H9 (cell line): ENCODE data around the gene TAS2R10. TPM values are rescaled to one million over a fixed set of nuclear protein-coding genes. Genes with fewer than 3 reads are reported as not detected.

Experiments
- DNase-seq: peaks from one replicate; pipeline ENCODE4 v3.0.0-alpha.2; 2017
- H2AFZ ChIP-seq: one replicate; pipeline ENCODE4 v1.6.1; 2013; ENCODE audit warnings: mild to moderate bottlenecking, low read length, control low read depth, moderate library complexity
- H2AK5ac ChIP-seq: 2 replicates; pipeline ENCODE4 v1.6.1; 2013; ENCODE audit warnings: low read length, control low read depth, mixed read lengths; ENCODE audit not compliant: insufficient read length
- H2BK120ac ChIP-seq: one replicate; pipeline ENCODE4 v1.6.1; 2013; ENCODE audit warnings: low read depth, mild to moderate bottlenecking, low read length, control low read depth, inconsistent platforms; ENCODE audit not compliant: poor library complexity, severe bottlenecking
- H2BK12ac ChIP-seq: 2 replicates; pipeline ENCODE4 v1.6.1; 2013; ENCODE audit warnings: low read length, control low read depth, mixed read lengths, low read depth; ENCODE audit not compliant: insufficient read length
- H2BK15ac ChIP-seq: 2 replicates; pipeline ENCODE4 v1.6.1; 2013; ENCODE audit warnings: low read depth, low read length, control low read depth
- H2BK20ac ChIP-seq: one replicate; pipeline ENCODE4 v1.6.1; 2013; ENCODE audit warnings: low read depth, mild to moderate bottlenecking, low read length, control low read depth, inconsistent platforms; ENCODE audit not compliant: poor library complexity, severe bottlenecking
- H2BK5ac ChIP-seq: 2 replicates; pipeline ENCODE4 v1.6.1; 2013; ENCODE audit warnings: low read length, control low read depth, mixed read lengths; ENCODE audit not compliant: insufficient read length
- H3K14ac ChIP-seq: 2 replicates; pipeline ENCODE4 v1.6.1; 2013; ENCODE audit warnings: low read length, control low read depth; ENCODE audit not compliant: insufficient read depth
- H3K18ac ChIP-seq: 2 replicates; pipeline ENCODE4 v1.6.1; 2013; ENCODE audit warnings: low read depth, mild to moderate bottlenecking, mixed read lengths, low read length, control low read depth; ENCODE audit not compliant: insufficient read length
- H3K23ac ChIP-seq: 2 replicates; pipeline ENCODE4 v1.6.1; 2013; ENCODE audit warnings: low read length, control low read depth, mixed read lengths, low read depth; ENCODE audit not compliant: insufficient read length
- H3K23me2 ChIP-seq: 2 replicates; pipeline ENCODE4 v1.6.1; 2013; ENCODE audit warnings: low read depth, mild to moderate bottlenecking, mixed read lengths, low read length, control low read depth; ENCODE audit not compliant: insufficient read length, poor library complexity, severe bottlenecking
- H3K27ac ChIP-seq: 2 replicates; pipeline ENCODE4 v1.5.1; 2013; ENCODE audit warnings: low read length, control low read depth, mixed read lengths, low read depth; ENCODE audit not compliant: insufficient read length
- H3K27me3 ChIP-seq: 2 replicates; pipeline ENCODE4 v1.6.1; 2013; ENCODE audit warnings: low read length, control low read depth, inconsistent platforms; ENCODE audit not compliant: insufficient read depth
- H3K4ac ChIP-seq: 2 replicates; pipeline ENCODE4 v1.6.1; 2013; ENCODE audit warnings: low read depth, mild to moderate bottlenecking, control low read depth, inconsistent platforms, low read length, moderate library complexity
- H3K4me1 ChIP-seq: 2 replicates; pipeline ENCODE4 v1.6.1; 2013; ENCODE audit warnings: low read length, control low read depth, inconsistent platforms; ENCODE audit not compliant: insufficient read depth
- H3K4me2 ChIP-seq: 2 replicates; pipeline ENCODE4 v1.6.1; 2013; ENCODE audit warnings: low read length, control low read depth, mixed read lengths; ENCODE audit not compliant: insufficient read length, insufficient read depth
- H3K56ac ChIP-seq: 2 replicates; pipeline ENCODE4 v1.6.1; 2013; ENCODE audit warnings: low read depth, mild to moderate bottlenecking, mixed read lengths, low read length, control low read depth; ENCODE audit not compliant: insufficient read length
- H3K79me1 ChIP-seq: 2 replicates; pipeline ENCODE4 v1.6.1; 2013; ENCODE audit warnings: low read depth, mild to moderate bottlenecking, moderate library complexity, low read length, control low read depth, inconsistent platforms; ENCODE audit not compliant: insufficient read depth, poor library complexity, severe bottlenecking
- H3K79me2 ChIP-seq: 2 replicates; pipeline ENCODE4 v1.6.1; 2013; ENCODE audit warnings: low read length, control low read depth, inconsistent platforms; ENCODE audit not compliant: insufficient read depth
- H3K9ac ChIP-seq: 2 replicates; pipeline ENCODE4 v1.6.1; 2013; ENCODE audit warnings: low read length, control low read depth, mixed read lengths; ENCODE audit not compliant: insufficient read length; ENCODE audit errors: extremely low read depth
- H3K9me3 ChIP-seq: one replicate; pipeline ENCODE4 v1.6.1; 2013; ENCODE audit warnings: low read depth, low read length, inconsistent platforms; ENCODE audit not compliant: control insufficient read depth
- H3T11ph ChIP-seq: one replicate; pipeline ENCODE4 v1.6.1; 2013; ENCODE audit warnings: mild to moderate bottlenecking, low read length, control low read depth, inconsistent platforms
- H4K20me1 ChIP-seq: one replicate; pipeline ENCODE4 v1.6.1; 2013; ENCODE audit not compliant: control insufficient read depth, insufficient read length, insufficient read depth
- H4K5ac ChIP-seq: 2 replicates; pipeline ENCODE4 v1.6.1; 2013; ENCODE audit warnings: low read depth, mild to moderate bottlenecking, mixed read lengths, low read length, control low read depth; ENCODE audit not compliant: insufficient read length
- H4K8ac ChIP-seq: replicated peaks from 2 replicates; pipeline ENCODE4 v1.6.1; 2013; ENCODE audit warnings: low read length, control low read depth, mixed read lengths, low read depth; ENCODE audit not compliant: insufficient read length
- H4K91ac ChIP-seq: 2 replicates; pipeline ENCODE4 v1.6.1; 2013; ENCODE audit warnings: low read depth, mild to moderate bottlenecking, moderate library complexity, mixed read lengths, low read length, control low read depth; ENCODE audit not compliant: insufficient read length
- H3K27ac Mint-ChIP-seq, 3 experiments: 2 replicates in 2 of 3; 3 replicates in 1 of 3; pipeline ENCODE4 v1.8.0; 2020 to 2021; ENCODE audit warnings: mixed read lengths in 3 of 3, mild to moderate bottlenecking in 1 of 3, moderate library complexity in 1 of 3
- H3K27me3 Mint-ChIP-seq: 2 replicates; pipeline ENCODE4 v1.8.0; 2021; ENCODE audit warnings: low read depth, mild to moderate bottlenecking, moderate library complexity, mixed read lengths
- H3K36me3 Mint-ChIP-seq, 3 experiments: 2 replicates in 2 of 3; 3 replicates in 1 of 3; pipeline ENCODE4 v1.8.0; 2020 to 2021; ENCODE audit warnings: low read depth in 3 of 3, mixed read lengths in 3 of 3; ENCODE audit not compliant: insufficient read depth in 1 of 3
- H3K4me1 Mint-ChIP-seq, 2 experiments: 2 replicates each; pipeline ENCODE4 v1.8.0; 2020; ENCODE audit warnings: mixed read lengths in 2 of 2
- H3K4me3 Mint-ChIP-seq, 2 experiments: 2 replicates in 1 of 2; 3 replicates in 1 of 2; pipeline ENCODE4 v1.8.0; 2020 to 2021; ENCODE audit warnings: mild to moderate bottlenecking in 2 of 2, mixed read lengths in 2 of 2, moderate library complexity in 1 of 2
- H3K9me3 Mint-ChIP-seq, 2 experiments: 2 replicates in 1 of 2; 3 replicates in 1 of 2; pipeline ENCODE4 v1.8.0; 2020; ENCODE audit warnings: mild to moderate bottlenecking in 2 of 2, mixed read lengths in 2 of 2, moderate library complexity in 1 of 2
- WGBS: extraction: QIAGEN DNeasy Blood & Tissue Kit; methylation state at CpG from one replicate; pipeline ENCODE4 v1.1.7; 2013; ENCODE audit warnings: missing lambda C conversion rate, low lambda C conversion rate, mixed read lengths; ENCODE audit not compliant: insufficient read length; ENCODE audit errors: extremely low coverage; 5-methylcytosine and 5-hydroxymethylcytosine counted together
- total RNA-seq: library from RNA; stranded (reverse); gene quantifications from 2 replicates; pipeline ENCODE4 v1.2.1, GENCODE V29; 2021
- TF ChIP-seq, protein P1 (sequence below): fragments of 200-600 bp; sonication (generic); conservative IDR thresholded peaks from 3 replicates; pipeline ENCODE4 v1.8.0; 2021; ENCODE audit warnings: antibody characterized with exemption, mild to moderate bottlenecking

TAS2R10 gene
- total RNA-seq, 1 experiment from 2014 or later = 0.22 TPM

DNA sequence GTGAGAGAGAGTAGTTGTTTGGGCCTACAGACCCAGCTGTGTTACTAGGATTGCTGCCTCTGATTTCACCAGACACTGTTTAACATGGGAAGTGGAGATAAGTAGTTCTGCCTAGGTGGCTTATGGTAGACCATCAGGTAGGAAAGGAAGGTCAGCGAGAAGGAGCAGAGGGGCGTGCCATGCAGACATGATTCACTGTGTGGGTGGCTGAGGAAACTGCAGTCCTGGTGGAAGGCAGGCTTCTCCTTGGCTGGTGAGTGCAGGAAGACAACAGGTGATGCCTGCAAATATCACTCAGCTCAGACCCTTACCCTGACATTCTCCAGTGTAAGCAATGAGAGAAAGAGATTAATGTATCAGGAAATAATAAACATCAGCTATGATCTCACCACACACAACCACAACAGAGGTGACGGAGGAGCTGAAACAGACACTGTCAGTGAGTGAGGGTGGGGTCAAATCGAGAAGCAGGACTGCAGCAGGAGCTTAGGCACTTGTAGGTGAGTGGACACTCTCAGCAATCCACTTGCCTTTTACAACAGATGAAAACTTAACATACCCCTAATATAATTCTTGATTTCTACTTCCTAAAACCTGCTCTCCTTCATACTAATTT lies 25.2 kb upstream of the TAS2R10 start:
- H3K27me3 Mint-ChIP-seq = no peaks in the 10 kb centered on the region
- no peaks in the 10 kb centered on the region for H3K79me2 ChIP-seq
- H3K4me1 Mint-ChIP-seq = no peaks in the 10 kb centered on the region

More for the DNA sequence above, 25.2 kb upstream of the TAS2R10 start:
- no peaks in the 10 kb centered on the region for H3K23me2 ChIP-seq
- H3K23ac ChIP-seq = no peak overlapping the region
- no peak overlapping the region for H3K27ac ChIP-seq
- no peak overlapping the region for H3K4me2 ChIP-seq
- no peaks in the 10 kb centered on the region for H4K20me1 ChIP-seq
- no peaks in the 10 kb centered on the region for H3K27me3 ChIP-seq
- no peak overlapping the region for H4K5ac ChIP-seq
- no peak overlapping the region for H3K56ac ChIP-seq
- peaks cover 18 to 26% (median 20%) of the 10 kb centered on the region in 3 experiments for H3K36me3 Mint-ChIP-seq
- H3K79me1 ChIP-seq = no peaks in the 10 kb centered on the region
- H2AFZ ChIP-seq = no peak overlapping the region
- H2BK120ac ChIP-seq = no peak overlapping the region
- peaks cover 8% of the 10 kb centered on the region for H3K9me3 ChIP-seq
- no peak overlapping the region for H3K18ac ChIP-seq
- H2BK12ac ChIP-seq = no peak overlapping the region
- H3K14ac ChIP-seq = no peak overlapping the region
- no peak overlapping the region for H3K4me3 Mint-ChIP-seq
- no peak overlapping the region for H2AK5ac ChIP-seq
- H3K4ac ChIP-seq = no peak overlapping the region
- peaks cover 11 to 19% of the 10 kb centered on the region in 2 experiments for H3K9me3 Mint-ChIP-seq
- TF ChIP-seq, protein P1, sequence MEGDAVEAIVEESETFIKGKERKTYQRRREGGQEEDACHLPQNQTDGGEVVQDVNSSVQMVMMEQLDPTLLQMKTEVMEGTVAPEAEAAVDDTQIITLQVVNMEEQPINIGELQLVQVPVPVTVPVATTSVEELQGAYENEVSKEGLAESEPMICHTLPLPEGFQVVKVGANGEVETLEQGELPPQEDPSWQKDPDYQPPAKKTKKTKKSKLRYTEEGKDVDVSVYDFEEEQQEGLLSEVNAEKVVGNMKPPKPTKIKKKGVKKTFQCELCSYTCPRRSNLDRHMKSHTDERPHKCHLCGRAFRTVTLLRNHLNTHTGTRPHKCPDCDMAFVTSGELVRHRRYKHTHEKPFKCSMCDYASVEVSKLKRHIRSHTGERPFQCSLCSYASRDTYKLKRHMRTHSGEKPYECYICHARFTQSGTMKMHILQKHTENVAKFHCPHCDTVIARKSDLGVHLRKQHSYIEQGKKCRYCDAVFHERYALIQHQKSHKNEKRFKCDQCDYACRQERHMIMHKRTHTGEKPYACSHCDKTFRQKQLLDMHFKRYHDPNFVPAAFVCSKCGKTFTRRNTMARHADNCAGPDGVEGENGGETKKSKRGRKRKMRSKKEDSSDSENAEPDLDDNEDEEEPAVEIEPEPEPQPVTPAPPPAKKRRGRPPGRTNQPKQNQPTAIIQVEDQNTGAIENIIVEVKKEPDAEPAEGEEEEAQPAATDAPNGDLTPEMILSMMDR = no peak
- H4K8ac ChIP-seq = no peak overlapping the region
- H2BK20ac ChIP-seq = no peak overlapping the region
- no peak overlapping the region for H3T11ph ChIP-seq
- H3K27ac Mint-ChIP-seq = no peak overlapping the region
- WGBS = no CpG with 5 or more reads among the region's 4 CpGs
- no peak for DNase-seq
- no peak overlapping the region for H2BK5ac ChIP-seq
- H3K9ac ChIP-seq = no peak overlapping the region
- no peak overlapping the region for H2BK15ac ChIP-seq
- no peaks in the 10 kb centered on the region for H3K4me1 ChIP-seq
- H4K91ac ChIP-seq = no peak overlapping the region
